B cell (primary cell): ENCODE results near the gene EGFR.

ENCODE experiments used
- EZH2 ChIP-seq: IDR thresholded peaks from 2 replicates; pipeline ENCODE4 v1.6.1; 2012; ENCODE audit warnings: borderline replicate concordance, low read depth, mild to moderate bottlenecking, moderate library complexity, low read length; ENCODE audit not compliant: insufficient read depth, poor library complexity, severe bottlenecking
- TF ChIP-seq, protein P1 (sequence below): fragments of 200-600 bp; IDR thresholded peaks from one replicate; pipeline ENCODE4 v1.8.0; 2022; ENCODE audit warnings: antibody characterized with exemption, mild to moderate bottlenecking

DNA sequence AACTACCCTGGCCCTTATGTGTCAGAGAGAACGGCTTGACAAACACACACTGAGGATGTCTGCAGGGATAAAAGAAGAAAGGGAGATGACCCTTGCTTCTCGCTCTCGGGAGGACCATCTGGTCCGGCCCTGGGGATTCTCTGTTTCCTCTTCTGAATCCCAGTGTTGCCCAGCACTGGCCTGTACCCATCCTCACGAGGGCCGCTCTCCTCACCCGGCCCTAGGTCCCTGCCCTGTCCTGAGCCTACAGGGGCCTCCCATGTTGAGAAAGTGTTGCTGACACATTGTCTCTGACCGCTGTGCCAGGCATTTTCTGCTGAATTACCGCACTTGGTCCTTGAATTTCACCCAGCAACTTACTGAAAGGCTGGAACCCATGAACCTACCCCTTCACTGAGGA lies 174.4 kb downstream of the EGFR start:
- TF ChIP-seq EZH2, result no peak
- TF ChIP-seq, protein P1, sequence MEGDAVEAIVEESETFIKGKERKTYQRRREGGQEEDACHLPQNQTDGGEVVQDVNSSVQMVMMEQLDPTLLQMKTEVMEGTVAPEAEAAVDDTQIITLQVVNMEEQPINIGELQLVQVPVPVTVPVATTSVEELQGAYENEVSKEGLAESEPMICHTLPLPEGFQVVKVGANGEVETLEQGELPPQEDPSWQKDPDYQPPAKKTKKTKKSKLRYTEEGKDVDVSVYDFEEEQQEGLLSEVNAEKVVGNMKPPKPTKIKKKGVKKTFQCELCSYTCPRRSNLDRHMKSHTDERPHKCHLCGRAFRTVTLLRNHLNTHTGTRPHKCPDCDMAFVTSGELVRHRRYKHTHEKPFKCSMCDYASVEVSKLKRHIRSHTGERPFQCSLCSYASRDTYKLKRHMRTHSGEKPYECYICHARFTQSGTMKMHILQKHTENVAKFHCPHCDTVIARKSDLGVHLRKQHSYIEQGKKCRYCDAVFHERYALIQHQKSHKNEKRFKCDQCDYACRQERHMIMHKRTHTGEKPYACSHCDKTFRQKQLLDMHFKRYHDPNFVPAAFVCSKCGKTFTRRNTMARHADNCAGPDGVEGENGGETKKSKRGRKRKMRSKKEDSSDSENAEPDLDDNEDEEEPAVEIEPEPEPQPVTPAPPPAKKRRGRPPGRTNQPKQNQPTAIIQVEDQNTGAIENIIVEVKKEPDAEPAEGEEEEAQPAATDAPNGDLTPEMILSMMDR, result no peak
